HG03575 (cell line): Measurements from ENCODE around the gene SIGLEC11.
"Not testable (repeated sequence)": the region's sequence is repeated elsewhere in the genome, so short reads cannot be mapped to it uniquely, and the experiment has no call there.

Experiments used
- ATAC-seq: cut with Tn5 transposase; IDR thresholded peaks from one replicate; pipeline ENCODE4 v1.9.1; 2021; ENCODE audit not compliant: unreplicated experiment, insufficient number of reproducible peaks, low FRiP score; ENCODE audit errors: extremely low read depth

SIGLEC11 gene, protein sequence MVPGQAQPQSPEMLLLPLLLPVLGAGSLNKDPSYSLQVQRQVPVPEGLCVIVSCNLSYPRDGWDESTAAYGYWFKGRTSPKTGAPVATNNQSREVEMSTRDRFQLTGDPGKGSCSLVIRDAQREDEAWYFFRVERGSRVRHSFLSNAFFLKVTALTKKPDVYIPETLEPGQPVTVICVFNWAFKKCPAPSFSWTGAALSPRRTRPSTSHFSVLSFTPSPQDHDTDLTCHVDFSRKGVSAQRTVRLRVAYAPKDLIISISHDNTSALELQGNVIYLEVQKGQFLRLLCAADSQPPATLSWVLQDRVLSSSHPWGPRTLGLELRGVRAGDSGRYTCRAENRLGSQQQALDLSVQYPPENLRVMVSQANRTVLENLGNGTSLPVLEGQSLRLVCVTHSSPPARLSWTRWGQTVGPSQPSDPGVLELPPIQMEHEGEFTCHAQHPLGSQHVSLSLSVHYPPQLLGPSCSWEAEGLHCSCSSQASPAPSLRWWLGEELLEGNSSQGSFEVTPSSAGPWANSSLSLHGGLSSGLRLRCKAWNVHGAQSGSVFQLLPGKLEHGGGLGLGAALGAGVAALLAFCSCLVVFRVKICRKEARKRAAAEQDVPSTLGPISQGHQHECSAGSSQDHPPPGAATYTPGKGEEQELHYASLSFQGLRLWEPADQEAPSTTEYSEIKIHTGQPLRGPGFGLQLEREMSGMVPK

GRCh38 chr19:49960980-49961379 is at the start of gene SIGLEC11:
Gene SIGLEC11, minus strand, starts transcription at chr19:49961172. Its CDS starts 91 bp downstream, at chr19:49961081.
- ATAC-seq = not testable (repeated sequence)

GRCh38 chr19:50008532-50008931 is 47.6 kb upstream of the SIGLEC11 start:
- no peak for ATAC-seq

- ATAC-seq = no peak
These were observed 47.0 kb upstream of the SIGLEC11 start for GRCh38 chr19:50007947-50008346.

DNA sequence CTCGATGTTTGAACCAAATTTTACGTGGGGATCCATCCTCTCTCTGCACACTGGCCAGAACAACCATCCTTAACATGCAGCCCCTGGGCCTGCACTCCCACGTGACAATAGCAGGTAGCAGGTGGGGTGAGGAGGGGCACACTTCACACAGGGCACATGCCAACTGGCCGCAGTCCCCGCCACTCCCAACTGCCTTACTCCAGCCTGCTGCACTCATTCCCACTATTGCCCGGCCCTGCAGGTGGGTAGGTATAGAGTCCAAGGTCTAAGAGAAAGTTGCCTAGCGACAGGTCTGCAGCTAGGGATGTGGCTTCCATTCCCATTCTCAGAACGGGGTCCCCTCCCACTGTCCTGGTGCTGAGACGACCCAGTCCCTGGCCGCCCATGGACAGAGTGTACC is 46.2 kb upstream of the SIGLEC11 start:
- no peak for ATAC-seq

DNA sequence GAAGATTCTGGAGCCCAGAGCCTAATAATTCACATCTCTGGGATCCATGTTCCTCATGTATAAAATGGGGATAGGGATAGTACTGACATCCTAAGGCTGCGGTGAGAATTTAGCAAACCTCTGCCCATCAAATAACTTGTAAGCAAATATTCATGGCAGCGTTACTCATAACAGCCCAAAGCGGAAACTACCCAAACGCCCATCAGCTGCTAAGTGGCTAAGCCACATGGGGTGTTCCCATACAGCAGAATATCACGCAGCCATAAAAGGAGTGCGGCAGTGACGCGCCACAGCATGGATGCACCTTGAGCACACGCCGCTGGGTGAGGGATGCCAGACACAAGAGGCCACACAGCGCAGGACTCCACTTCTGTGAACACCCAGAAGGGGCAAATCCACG is 44.5 kb upstream of the SIGLEC11 start:
- ATAC-seq = no peak

DNA sequence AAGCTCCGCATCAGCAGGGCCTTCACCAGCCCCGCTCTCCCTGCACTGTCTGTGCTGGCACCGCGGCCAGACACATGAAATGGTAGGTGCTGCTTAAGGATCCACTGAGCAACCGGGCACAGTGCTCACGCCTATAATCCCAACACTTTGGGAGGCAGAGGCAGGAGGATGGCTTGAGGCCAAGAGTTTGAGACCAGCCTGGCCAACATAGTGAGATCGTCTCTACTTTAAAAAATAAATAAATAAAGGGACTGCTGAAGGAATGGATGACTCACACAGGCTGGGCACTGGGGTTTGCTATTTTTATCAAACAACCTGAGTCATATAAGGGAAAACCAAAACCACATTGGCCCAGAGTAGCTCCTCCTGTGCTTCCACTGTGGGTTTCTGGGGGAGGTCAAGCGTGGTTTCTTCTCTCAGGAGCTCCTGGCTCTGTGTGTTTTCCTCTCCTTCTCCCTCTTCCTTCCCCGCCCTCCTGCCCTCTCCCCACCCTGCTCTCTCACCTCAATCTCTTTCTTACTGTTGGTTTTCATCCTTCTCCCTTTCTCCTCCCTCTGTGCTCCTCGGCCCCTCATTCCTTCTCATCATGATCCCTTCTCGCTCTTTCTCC is 42.9 kb upstream of the SIGLEC11 start:
- ATAC-seq = no peak

DNA sequence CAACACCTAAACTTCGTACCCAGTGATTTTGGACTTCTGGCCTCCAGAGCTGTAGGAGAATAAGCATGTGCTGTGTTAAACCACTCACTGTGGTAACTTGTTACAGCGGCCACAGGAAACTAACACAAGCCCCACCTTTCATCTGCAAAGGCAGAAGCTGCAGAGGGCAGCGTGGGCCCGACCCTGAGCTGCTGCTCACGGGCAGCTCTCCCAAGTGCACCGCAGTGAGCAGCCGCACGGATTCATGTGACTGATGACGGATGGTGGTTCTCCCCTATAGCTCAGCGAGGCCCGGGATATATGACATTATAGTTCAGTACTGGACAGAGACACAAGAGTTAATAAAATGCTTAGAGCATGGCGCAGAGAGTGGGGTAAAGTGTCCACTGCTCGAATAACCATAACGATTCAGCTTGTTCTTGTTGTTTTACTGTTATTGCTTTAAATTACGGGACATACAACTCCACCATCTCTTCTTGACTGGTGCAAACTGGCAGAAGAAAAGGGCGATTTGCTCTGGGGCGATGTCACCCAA is 42.3 kb upstream of the SIGLEC11 start:
- no peak for ATAC-seq

DNA sequence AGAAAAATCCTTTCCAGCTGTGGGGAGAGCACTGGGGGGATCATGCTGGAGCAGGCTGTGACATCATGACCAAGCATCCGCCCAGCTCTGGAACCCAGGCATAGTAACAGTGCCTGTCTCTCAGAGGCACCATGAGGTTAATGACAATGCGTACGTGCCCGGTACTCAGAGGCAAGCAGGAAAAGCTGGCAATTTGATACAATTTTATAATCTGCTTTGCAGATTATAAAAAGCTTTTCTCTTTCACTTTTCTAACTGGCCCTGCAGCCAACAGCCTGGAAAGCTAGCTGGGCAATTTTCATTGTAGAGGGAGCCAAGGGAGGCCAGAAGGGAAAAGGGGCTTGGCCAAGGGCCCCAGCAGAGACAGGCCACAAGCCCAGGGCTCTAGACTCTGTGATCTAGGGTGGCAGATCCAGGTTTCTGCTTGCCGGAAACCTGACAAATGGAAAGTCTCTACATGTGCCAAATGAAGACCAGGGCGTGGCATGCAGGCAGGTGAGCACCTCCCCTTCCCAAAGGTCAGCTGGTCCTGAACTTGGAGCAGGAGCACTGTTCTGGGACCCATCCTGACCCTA is 41.5 kb upstream of the SIGLEC11 start:
- ATAC-seq = no peak

DNA sequence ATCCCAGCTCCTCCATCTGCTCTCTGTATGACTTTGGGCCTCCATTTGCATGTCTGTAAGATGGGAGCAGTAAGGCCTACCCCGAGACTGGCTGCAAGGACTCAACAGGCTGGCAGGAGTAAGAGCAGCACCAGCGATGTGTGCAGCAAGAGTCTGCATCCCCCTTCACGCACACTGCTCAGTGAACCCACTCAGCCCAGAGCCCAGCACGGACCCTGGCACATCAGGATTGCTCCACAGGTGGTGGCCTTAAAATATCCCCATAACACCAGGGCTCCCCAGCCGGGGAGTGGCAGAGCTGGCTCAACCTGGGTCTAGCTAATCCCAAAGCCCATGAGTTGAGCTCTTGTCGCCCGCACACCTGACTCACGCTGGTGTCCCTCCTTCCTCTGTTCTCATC is 40.8 kb upstream of the SIGLEC11 start:
- no peak for ATAC-seq

DNA sequence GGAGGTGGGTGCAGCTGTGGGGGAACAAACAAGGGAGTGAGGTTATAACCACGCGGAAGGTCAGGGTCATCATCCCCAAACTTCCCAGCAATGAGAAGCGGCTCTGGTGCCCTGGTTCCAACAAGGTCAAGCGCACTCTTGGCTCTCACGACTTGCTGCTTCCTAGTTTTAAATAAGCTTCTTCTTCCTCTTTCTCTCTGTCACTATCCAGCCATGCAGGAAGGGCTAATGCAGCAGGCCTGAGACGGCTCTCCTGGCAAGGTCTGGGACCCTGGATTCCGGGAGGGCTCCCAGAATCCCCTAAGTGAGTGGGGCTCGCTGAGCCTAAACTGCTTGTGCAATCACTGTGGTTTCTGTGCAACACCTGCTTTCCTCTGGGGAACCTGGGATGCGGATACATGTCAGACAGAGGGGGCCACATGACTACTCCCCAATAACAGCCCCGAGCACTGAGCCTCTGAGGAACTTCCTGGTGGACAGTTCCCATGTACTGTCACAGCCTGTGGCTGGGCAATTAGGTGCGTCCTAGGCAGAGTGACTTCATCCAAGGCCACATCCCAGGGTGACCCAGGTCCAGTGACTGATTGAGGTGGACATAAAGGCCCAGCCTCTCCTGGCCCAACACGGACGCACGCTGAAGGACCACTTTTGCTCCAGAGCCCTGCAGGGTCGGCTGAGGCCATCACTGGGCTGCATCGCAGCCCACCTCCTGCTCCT is 40.0 kb upstream of the SIGLEC11 start:
- no peak for ATAC-seq

- ATAC-seq = no peak
These were observed 39.3 kb upstream of the SIGLEC11 start for GRCh38 chr19:50000038-50000840.

GRCh38 chr19:49999371-50000010 is 38.5 kb upstream of the SIGLEC11 start:
- no peak for ATAC-seq

DNA sequence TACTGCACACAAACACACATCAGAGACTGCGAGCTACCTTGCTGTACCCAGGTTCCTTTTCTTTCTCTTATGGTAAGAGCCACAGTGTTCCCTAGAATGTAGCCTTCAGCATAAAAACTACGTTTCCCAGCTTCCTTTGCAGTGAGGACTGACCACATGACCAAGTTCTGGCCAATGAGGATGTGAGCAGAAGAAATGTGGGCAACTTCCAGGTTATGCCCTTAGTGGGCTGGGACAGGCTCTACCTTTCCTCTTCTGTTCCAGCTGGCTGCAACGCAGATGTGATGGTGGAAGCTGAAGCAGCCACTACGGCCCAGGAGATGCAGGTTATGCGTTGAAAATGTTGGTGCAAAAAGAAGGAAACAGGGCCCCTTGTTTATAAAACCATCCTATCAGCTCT is 36.7 kb upstream of the SIGLEC11 start:
- no peak for ATAC-seq

DNA sequence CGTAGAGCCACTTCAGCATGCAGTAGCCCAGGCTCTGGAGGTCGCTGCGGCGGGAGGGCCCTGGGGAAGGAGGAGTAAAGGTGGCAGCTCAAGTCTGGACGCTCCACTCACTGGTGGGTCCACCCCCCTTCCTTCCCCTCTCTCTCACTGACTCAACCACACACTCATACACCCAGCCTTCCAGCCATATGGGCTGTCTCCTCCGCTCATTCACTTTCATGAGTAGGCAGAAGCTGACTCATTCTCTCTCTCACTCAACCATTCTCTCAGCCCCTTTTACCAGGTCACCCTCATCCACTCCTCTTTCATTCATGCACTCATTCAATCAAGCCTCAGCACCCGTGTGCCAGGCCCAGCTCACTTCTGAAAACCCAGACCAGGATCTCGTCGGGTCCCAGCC is 27.5 kb upstream of the SIGLEC11 start:
- no peak for ATAC-seq

DNA sequence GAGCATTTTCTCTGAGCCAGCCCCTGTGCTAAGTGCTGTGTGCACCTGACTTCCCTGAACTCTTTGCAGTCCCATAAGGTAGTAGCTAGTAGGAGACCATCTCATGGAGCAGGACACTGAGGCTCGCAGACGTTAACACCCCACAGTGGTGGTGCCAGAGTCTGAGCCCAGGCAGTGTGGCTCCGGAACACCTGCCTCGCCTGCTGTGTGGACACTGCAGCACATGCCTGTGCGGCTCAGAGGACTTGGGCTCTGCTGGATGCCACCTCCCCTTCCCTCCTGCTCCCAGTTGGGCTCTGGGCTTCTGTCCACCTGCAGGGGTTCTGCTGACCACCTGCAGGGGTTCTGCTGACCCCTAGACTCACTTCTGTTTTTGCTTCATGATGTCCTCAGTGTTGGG is 27.0 kb upstream of the SIGLEC11 start:
- ATAC-seq = no peak

- ATAC-seq = no peak
These were observed 26.3 kb upstream of the SIGLEC11 start for GRCh38 chr19:49987159-49987698.

DNA sequence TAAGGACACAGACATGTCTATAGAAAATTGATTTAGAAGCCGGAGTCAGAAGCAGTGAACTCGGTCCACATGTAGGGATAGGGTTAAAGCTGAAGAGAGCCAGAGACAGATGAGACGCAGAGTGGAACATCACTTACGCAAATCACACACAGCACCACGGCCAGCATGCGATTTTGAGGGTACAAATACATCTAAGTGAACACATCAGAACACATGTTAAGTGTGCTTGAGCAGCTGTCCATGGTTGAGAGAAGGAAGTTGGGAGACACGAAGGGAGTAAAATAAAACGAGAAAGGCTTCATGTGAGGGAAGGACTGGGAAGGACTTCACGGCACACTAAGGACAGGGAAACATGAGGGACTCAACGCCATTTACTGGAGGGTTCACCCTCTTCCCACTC is 25.4 kb upstream of the SIGLEC11 start:
- ATAC-seq = no peak
